HL-60/S4 treated with phorbol 12-myristate 13-acetate at 8.2 ng/mL for 4 days and 3 days (cell line): Measurements from ENCODE around the gene SYNPO2.

Experiments
- in situ Hi-C: fragments of 300-500 bp; cut with MboI; formaldehyde crosslinking; loops from 2 replicates; pipeline ENCODE4 v1.15.0; 2022; ENCODE audit warnings: low sequenced_read_pairs

SYNPO2 gene

GRCh38 chr4:118931786-118932185 lies 43.1 kb downstream of the SYNPO2 start:
- in situ Hi-C loops = no loop called here

GRCh38 chr4:118935819-118936218 lies 47.2 kb downstream of the SYNPO2 start:
- in situ Hi-C loops = no loop called here

GRCh38 chr4:118936406-118936805 lies 47.8 kb downstream of the SYNPO2 start:
- in situ Hi-C loops = no loop called here

- in situ Hi-C loops = no loop called here
Observed at GRCh38 chr4:118939169-118939783, 50.6 kb downstream of the SYNPO2 start.

- in situ Hi-C loops = no loop called here
Observed at GRCh38 chr4:118941149-118941548, 52.5 kb downstream of the SYNPO2 start.

GRCh38 chr4:118941799-118942198 lies 53.1 kb downstream of the SYNPO2 start:
- in situ Hi-C loops = no loop called here

- in situ Hi-C loops = no loop called here
Observed at GRCh38 chr4:118942465-118942864, 53.8 kb downstream of the SYNPO2 start.

- in situ Hi-C loops = no loop called here
Observed at GRCh38 chr4:118947095-118947494, 58.4 kb downstream of the SYNPO2 start.

GRCh38 chr4:118948545-118949144 lies 60.0 kb downstream of the SYNPO2 start:
- in situ Hi-C loops = no loop called here

- in situ Hi-C loops = loop anchor here (25.0 kb wide), 1 partner anchor 188 kb away; no protein-coding TSS in a partner anchor
Observed at GRCh38 chr4:118950224-118950623, 61.6 kb downstream of the SYNPO2 start.

- in situ Hi-C loops = loop anchor here (25.0 kb wide), 1 partner anchor 189 kb away; no protein-coding TSS in a partner anchor
Observed at GRCh38 chr4:118950929-118951570, 62.4 kb downstream of the SYNPO2 start.

- in situ Hi-C loops = loop anchor here (25.0 kb wide), 1 partner anchor 191 kb away; no protein-coding TSS in a partner anchor
Observed at GRCh38 chr4:118953276-118953675, 64.6 kb downstream of the SYNPO2 start.

GRCh38 chr4:118954246-118954645 lies 65.6 kb downstream of the SYNPO2 start:
- in situ Hi-C loops = loop anchor here (25.0 kb wide), 1 partner anchor 192 kb away; no protein-coding TSS in a partner anchor

- in situ Hi-C loops = loop anchor here (25.0 kb wide), 1 partner anchor 193 kb away; no protein-coding TSS in a partner anchor
Observed at GRCh38 chr4:118955515-118955914, 66.9 kb downstream of the SYNPO2 start.

GRCh38 chr4:118957722-118958445 lies 69.2 kb downstream of the SYNPO2 start:
- in situ Hi-C loops = loop anchor here (25.0 kb wide), 1 partner anchor 196 kb away; no protein-coding TSS in a partner anchor

GRCh38 chr4:118962540-118962939 lies 73.9 kb downstream of the SYNPO2 start:
- in situ Hi-C loops = loop anchor here (25.0 kb wide), 1 partner anchor 200 kb away; no protein-coding TSS in a partner anchor

GRCh38 chr4:118964891-118965411 lies 76.3 kb downstream of the SYNPO2 start:
- in situ Hi-C loops = loop anchor here (25.0 kb wide), 1 partner anchor 203 kb away; no protein-coding TSS in a partner anchor

GRCh38 chr4:118967393-118967792 lies 78.7 kb downstream of the SYNPO2 start:
- in situ Hi-C loops = loop anchor here (25.0 kb wide), 1 partner anchor 205 kb away; no protein-coding TSS in a partner anchor

GRCh38 chr4:118968005-118968404 lies 79.4 kb downstream of the SYNPO2 start:
- in situ Hi-C loops = loop anchor here (25.0 kb wide), 1 partner anchor 206 kb away; no protein-coding TSS in a partner anchor

GRCh38 chr4:118968813-118969212 lies 80.2 kb downstream of the SYNPO2 start:
- in situ Hi-C loops = loop anchor here (25.0 kb wide), 1 partner anchor 207 kb away; no protein-coding TSS in a partner anchor
